B cell (primary cell): ENCODE data around the gene GPR137B. TPM values are rescaled to one million over a fixed set of nuclear protein-coding genes. Genes with fewer than 3 reads are reported as not detected.

Experiments used
- ATAC-seq: fragments of 200-7000 bp; cut with Tn5 transposase; one replicate; pipeline ENCODE4 v1.10.0; 2021; ENCODE audit warnings: low read depth, mild to moderate bottlenecking, moderate number of reproducible peaks, moderate library complexity
- CTCF ChIA-PET: fragments of 350-600 bp; sonication (Branson Sonifier 250); formaldehyde crosslinking; loops from one replicate; lab custom pipeline; 2021; ENCODE audit warnings: antibody characterized with exemption, inconsistent platforms; lab: Charles Lee
- POLR2A ChIA-PET: fragments of 350-600 bp; sonication (Branson Sonifier 250); formaldehyde crosslinking; loops from one replicate; lab custom pipeline; 2021; ENCODE audit warnings: antibody characterized with exemption; lab: Charles Lee
- DNase-seq: peaks from one replicate; pipeline ENCODE4 v3.0.0; 2013
- H2AFZ ChIP-seq: 2 replicates; pipeline ENCODE4 v1.6.1; 2012; ENCODE audit warnings: mild to moderate bottlenecking, low read depth, low read length; ENCODE audit not compliant: insufficient read depth, poor library complexity, severe bottlenecking
- H3K27ac ChIP-seq, 2 donors: 1 replicate in 1 of 2; 2 replicates in 1 of 2; pipeline ENCODE4 v1.5.1; 2012 to 2013; ENCODE audit warnings: low read length in 2 of 2, mild to moderate bottlenecking in 2 of 2, moderate library complexity in 1 of 2
- H3K27me3 ChIP-seq, 4 experiments: fragments of 200-600 bp in 1 of 4; sonication (generic) in 1 of 4; replicated peaks in 1 of 4; 1 replicate in 2 of 4; 2 replicates in 2 of 4; pipeline versions ENCODE4 v1.6.1 to v1.7.0; 2013 to 2016; ENCODE audit warnings: low read length in 3 of 4, mild to moderate bottlenecking in 2 of 4, mixed read lengths in 1 of 4, moderate library complexity in 1 of 4; ENCODE audit not compliant: insufficient read depth in 4 of 4, control insufficient read depth in 3 of 4; ENCODE audit errors: control extremely low read depth in 1 of 4
- H3K36me3 ChIP-seq, 2 experiments: replicated peaks in 1 of 2; 1 replicate in 1 of 2; 2 replicates in 1 of 2; pipeline versions ENCODE4 v1.6.1 to v1.7.1; 2013; ENCODE audit warnings: low read length in 1 of 2; ENCODE audit not compliant: insufficient read depth in 2 of 2, control insufficient read depth in 1 of 2; ENCODE audit errors: control extremely low read depth in 1 of 2, extremely low read depth in 1 of 2
- H3K4me1 ChIP-seq, 2 donors: fragments of 200-600 bp in 1 of 2; sonication (generic) in 1 of 2; 1 replicate in 1 of 2; 2 replicates in 1 of 2; pipeline versions ENCODE4 v1.5.1 to v1.6.1; 2013 to 2017; ENCODE audit warnings: low read length in 2 of 2; ENCODE audit not compliant: control insufficient read depth in 2 of 2, insufficient read depth in 2 of 2
- H3K4me2 ChIP-seq: replicated peaks from 2 replicates; pipeline ENCODE3; 2012; ENCODE audit warnings: mild to moderate bottlenecking, low read depth, low read length; ENCODE audit not compliant: poor library complexity, severe bottlenecking
- H3K4me3 ChIP-seq, 5 experiments: fragments of 200-600 bp in 1 of 5; sonication (generic) in 1 of 5; 1 replicate in 3 of 5; 2 replicates in 2 of 5; pipeline versions ENCODE4 v1.5.1 to v1.7.0; 2011 to 2016; ENCODE audit warnings: low read length in 4 of 5, mild to moderate bottlenecking in 4 of 5, low read depth in 2 of 5, control low read depth in 1 of 5, moderate library complexity in 1 of 5; ENCODE audit not compliant: insufficient read depth in 1 of 5; ENCODE audit errors: control extremely low read depth in 1 of 5, extremely low read depth in 1 of 5
- H3K79me2 ChIP-seq: fragments of 200-600 bp; sonication (generic); one replicate; pipeline ENCODE4 v1.6.0; 2016; ENCODE audit warnings: low read length; ENCODE audit not compliant: control insufficient read depth, insufficient read depth
- H3K9ac ChIP-seq: fragments of 200-600 bp; sonication (generic); 2 replicates; pipeline ENCODE4 v1.6.1; 2017; ENCODE audit warnings: mild to moderate bottlenecking, low read length, moderate library complexity
- H3K9me3 ChIP-seq, 3 donors: one replicate each; pipeline versions ENCODE4 v1.6.1 to v1.7.1; 2013; ENCODE audit warnings: low read length in 2 of 3; ENCODE audit not compliant: control insufficient read depth in 2 of 3, insufficient read depth in 1 of 3; ENCODE audit errors: control extremely low read depth in 1 of 3
- H4K20me1 ChIP-seq: 2 replicates; pipeline ENCODE4 v1.6.0; 2012; ENCODE audit warnings: mild to moderate bottlenecking, low read length; ENCODE audit not compliant: insufficient read depth, control insufficient read depth, poor library complexity, severe bottlenecking
- H3K27ac Mint-ChIP-seq: one replicate; pipeline ENCODE4 v1.8.0; 2021; ENCODE audit warnings: mixed read lengths
- H3K27me3 Mint-ChIP-seq: one replicate; pipeline ENCODE4 v1.8.0; 2021; ENCODE audit warnings: mixed read lengths
- H3K4me1 Mint-ChIP-seq: one replicate; pipeline ENCODE4 v1.8.0; 2021; ENCODE audit warnings: mixed read lengths
- H3K4me3 Mint-ChIP-seq: one replicate; pipeline ENCODE4 v1.8.0; 2021; ENCODE audit warnings: mixed read lengths
- H3K9me3 Mint-ChIP-seq: one replicate; pipeline ENCODE4 v1.8.0; 2022; ENCODE audit warnings: mixed read lengths; ENCODE audit not compliant: insufficient read depth
- CTCF ChIP-seq: fragments of 200-600 bp; IDR thresholded peaks from one replicate; pipeline ENCODE4 v1.8.0; 2022; ENCODE audit warnings: antibody characterized with exemption, mild to moderate bottlenecking
- EZH2 ChIP-seq: IDR thresholded peaks from 2 replicates; pipeline ENCODE4 v1.6.1; 2012; ENCODE audit warnings: borderline replicate concordance, low read depth, mild to moderate bottlenecking, moderate library complexity, low read length; ENCODE audit not compliant: insufficient read depth, poor library complexity, severe bottlenecking
- WGBS: methylation state at CpG from one replicate; pipeline ENCODE4 v1.1.5; 2013; ENCODE audit warnings: missing lambda C conversion rate; ENCODE audit not compliant: insufficient coverage; 5-methylcytosine and 5-hydroxymethylcytosine counted together
- intact Hi-C: fragments of 100-400 bp; cut with micrococcal nuclease; formaldehyde crosslinking; loops from one replicate; pipeline ENCODE4 v1.10.0; 2022
- polyA plus RNA-seq: library from polyadenylated mRNA; depleted of rRNA; stranded (reverse); fragments of >200 nt; gene quantifications from 2 replicates; pipeline ENCODE4 v1.2.3, GENCODE V29; 2012
- total RNA-seq, 2 donors: library from RNA; stranded (reverse); fragments of 120-200 nt in 1 of 2; gene quantifications; 1 replicate in 1 of 2; 2 replicates in 1 of 2; pipeline versions ENCODE4 v1.2.3 to v1.2.4, GENCODE V29; 2013 to 2022

Gene GPR137B
- total and polyA plus RNA-seq, 2 donors (not counting 1 experiment from before 2014, with no cell fraction given), result 1.5 to 11.8 TPM

GRCh38 chr1:236107121-236107907 is 35.0 kb upstream of the GPR137B start:
- no peaks in the 10 kb centered on the region for H3K79me2 ChIP-seq
- Mint-ChIP-seq H3K9me3 (no peaks in the 10 kb centered on the region), H3K27me3 (peaks cover 4% of the 10 kb centered on the region), H3K27ac (no peak overlapping the region), H3K4me1 (peaks cover 2% of the 10 kb centered on the region), H3K4me3 (no peak overlapping the region)
- peaks cover 0 to 3% (median 0%) of the 10 kb centered on the region in 4 experiments for H3K27me3 ChIP-seq
- ATAC-seq (no peak), DNase-seq (no peak)
- no peaks in the 10 kb centered on the region for H4K20me1 ChIP-seq
- 91% methylated on average over 7 of the region's 9 CpGs for WGBS
- intact Hi-C loops, result loop anchor here (5.0 to 10.0 kb wide), 2 partner anchors 177 to 240 kb away; partner anchors contain the start of gene ERO1B
- no peaks in the 10 kb centered on the region for H3K9me3 ChIP-seq
- H3K9ac ChIP-seq, result no peak overlapping the region
- H3K4me2 ChIP-seq, result no peak overlapping the region
- no peak overlapping the region for H2AFZ ChIP-seq
- ChIA-PET CTCF (interaction anchor here (0.5 to 12.0 kb wide), 10 partner anchors 10 to 760 kb away, joined by 3 to 174 read pairs (median 4); no protein-coding TSS in a partner anchor), POLR2A (interaction anchor here (0.7 kb wide), 1 partner anchor 312 kb away, joined by 4 read pairs; no protein-coding TSS in a partner anchor)
- H3K4me3 ChIP-seq, result no peak overlapping the region
- H3K27ac ChIP-seq, result no peak overlapping the region
- H3K4me1 ChIP-seq, result peaks cover 0 to 3% of the 10 kb centered on the region in 2 donors
- TF ChIP-seq CTCF, result no peak
- TF ChIP-seq EZH2, result no peak
- no peaks in the 10 kb centered on the region for H3K36me3 ChIP-seq
